ENCODE results near the gene SCP2D1. TPM values are rescaled to one million over a fixed set of nuclear protein-coding genes. Genes with fewer than 3 reads are reported as not detected.

The SCP2D1 gene
- total and polyA plus RNA-seq, 2 of the 8 experiments (the other 6 are each of a cell fraction or from before 2014, with no cell fraction given) = not detected

DNA sequence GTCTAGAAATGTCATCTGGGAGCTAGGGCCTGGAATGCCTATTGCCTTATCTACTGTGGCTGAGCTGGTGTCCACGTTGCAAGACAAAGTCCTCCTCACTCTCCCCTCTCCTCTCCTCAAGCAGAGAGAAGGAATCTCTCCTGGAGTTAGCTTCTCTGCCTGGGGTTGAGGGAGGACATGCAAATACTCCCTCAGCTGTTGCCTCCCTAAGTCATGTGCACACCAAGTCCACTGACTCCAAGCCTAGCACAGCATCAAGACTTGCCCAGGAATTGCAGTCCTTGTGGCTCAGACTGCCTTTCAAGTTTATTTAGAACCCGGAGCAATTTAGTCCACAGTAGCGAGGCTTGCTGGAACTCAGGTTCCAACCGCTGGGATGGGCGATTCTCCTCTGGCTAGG, 38.0 kb upstream of the SCP2D1 start:
- H4K5ac ChIP-seq (ENCODE audit: insufficient read length, low read depth, low read length) = no peak overlapping the region
- H2BK120ac ChIP-seq (replicated peaks; ENCODE audit: low read depth, low read length) = no peak overlapping the region
- DNase-seq (ENCODE audit: low read depth in 1 of 2, low spot score in 2 of 2) (no peak), FAIRE-seq (no peak)
- H3K9me3 ChIP-seq (ENCODE audit: insufficient read depth in 2 of 2, low read depth in 1 of 2, low read length in 1 of 2) = no peaks in the 10 kb centered on the region
- H3K36me3 ChIP-seq (ENCODE audit: control insufficient read depth in 2 of 4, insufficient read depth in 4 of 4, low read length in 3 of 4) = no peaks in the 10 kb centered on the region
- H2AK5ac ChIP-seq (ENCODE audit: low read depth, low read length) = no peak overlapping the region
- no peak overlapping the region for H3K4me3 ChIP-seq (ENCODE audit: extremely low read depth in 1 of 4, insufficient read depth in 2 of 4, low read depth in 3 of 4, low read length in 4 of 4)
- no peak overlapping the region for H3K4me2 ChIP-seq (ENCODE audit: insufficient read depth in 1 of 2, low read depth in 2 of 2, low read length in 2 of 2)
- CTCF ChIA-PET (ENCODE audit: partially characterized antibody) = interaction anchor here (0.7 to 1.1 kb wide), 2 partner anchors 10 to 807 kb away, joined by 3 to 4 read pairs; no protein-coding TSS in a partner anchor
- POLR2A ChIA-PET (ENCODE audit: partially characterized antibody) = interaction anchor here (0.6 kb wide), 1 partner anchor 252 kb away, joined by 3 read pairs; no protein-coding TSS in a partner anchor
- H3K27me3 ChIP-seq (replicated peaks in 1 of 4; ENCODE audit: control insufficient read depth in 3 of 4, extremely low read depth in 1 of 4, insufficient read depth in 3 of 4, low read length in 3 of 4) = no peaks in the 10 kb centered on the region
- no peak for TF ChIP-seq RNF2 (IDR thresholded peaks at IDR 0.05; ENCODE audit: borderline replicate concordance, low read depth, low read length, missing control alignments, poor library complexity, severe bottlenecking)
- TF ChIP-seq BCL11A (IDR thresholded peaks at IDR 0.05; ENCODE audit: low read depth in 2 of 2, low read length in 2 of 2) = no peak
- no peak for TF ChIP-seq POLR2AphosphoS5 (IDR thresholded peaks at IDR 0.05; ENCODE audit: low read depth, low read length)
- TF ChIP-seq SUZ12 (IDR thresholded peaks at IDR 0.05; ENCODE audit: low read length) = no peak
- no peak for TF ChIP-seq CBX5 (IDR thresholded peaks at IDR 0.05; ENCODE audit: low read depth, low read length)
- TF ChIP-seq, protein P1, sequence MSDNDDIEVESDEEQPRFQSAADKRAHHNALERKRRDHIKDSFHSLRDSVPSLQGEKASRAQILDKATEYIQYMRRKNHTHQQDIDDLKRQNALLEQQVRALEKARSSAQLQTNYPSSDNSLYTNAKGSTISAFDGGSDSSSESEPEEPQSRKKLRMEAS (IDR thresholded peaks at IDR 0.05) = no peak
- TF ChIP-seq NANOG (IDR thresholded peaks at IDR 0.05; ENCODE audit: insufficient read depth, low read depth, low read length, poor library complexity, severe bottlenecking) = no peak
- TF ChIP-seq GTF2F1 (IDR thresholded peaks at IDR 0.05; ENCODE audit: borderline replicate concordance, low read depth, low read length) = no peak
- TF ChIP-seq RFX5 (IDR thresholded peaks at IDR 0.05; ENCODE audit: borderline replicate concordance, low read depth, low read length) = no peak
- no peak for TF ChIP-seq JUN (IDR thresholded peaks at IDR 0.05; ENCODE audit: low read depth, low read length)
- no peak for TF ChIP-seq CHD1 (IDR thresholded peaks at IDR 0.05; ENCODE audit: low read depth, low read length)
- H2BK15ac ChIP-seq (ENCODE audit: low read length) = no peak overlapping the region
- no peak overlapping the region for H3K27ac ChIP-seq (ENCODE audit: low read depth, low read length)
- H2BK5ac ChIP-seq (ENCODE audit: low read depth, low read length) = 0 out of 2 replicates have a peak overlapping the region, but pooled peaks have one; percentile 7
- H2BK20ac ChIP-seq (ENCODE audit: low read length) = no peak overlapping the region
- H3K4ac ChIP-seq (replicated peaks; ENCODE audit: insufficient read length, low read depth, low read length) = no peak overlapping the region
- H3K23me2 ChIP-seq (ENCODE audit: low read depth, low read length) = no peaks in the 10 kb centered on the region
- no peak overlapping the region for H3K9ac ChIP-seq (replicated peaks in 1 of 4; ENCODE audit: extremely low read depth in 1 of 4, low read depth in 3 of 4, low read length in 3 of 4)
- 76% methylated on average over 5 of the region's 5 CpGs; no CpG with 5 or more reads in 1 of the 2 experiments for WGBS, 2 experiments (ENCODE audit: extremely low coverage in 1 of 2, insufficient coverage in 1 of 2, insufficient read length in 1 of 2, insufficient replicate concordance in 2 of 2, low coverage in 1 of 2, low lambda C conversion rate in 2 of 2, missing lambda C conversion rate in 1 of 2)
- H3K4me1 ChIP-seq (replicated peaks in 1 of 4; ENCODE audit: control insufficient read depth in 3 of 4, insufficient read depth in 4 of 4, low read length in 3 of 4) = no peaks in the 10 kb centered on the region
- no peaks in the 10 kb centered on the region for H3K79me1 ChIP-seq (ENCODE audit: low read depth, low read length)
- H2BK12ac ChIP-seq (ENCODE audit: low read depth, low read length) = 0 out of 2 replicates have a peak overlapping the region, but pooled peaks have one; percentile 35
- no peak overlapping the region for H3K18ac ChIP-seq (ENCODE audit: extremely low read depth, low read length)
- no peaks in the 10 kb centered on the region for H3K79me2 ChIP-seq (ENCODE audit: control insufficient read depth in 1 of 2, insufficient read depth in 2 of 2, low read length in 2 of 2)
- H3K56ac ChIP-seq (replicated peaks; ENCODE audit: insufficient read length, low read depth, low read length) = no peak overlapping the region
- H3K23ac ChIP-seq (ENCODE audit: insufficient read length) = no peak overlapping the region
- no peak overlapping the region for H3K14ac ChIP-seq (ENCODE audit: insufficient read length)
- H4K8ac ChIP-seq (ENCODE audit: extremely low read depth, insufficient read depth, low read length) = no peak overlapping the region
- H4K20me1 ChIP-seq (replicated peaks in 1 of 2; ENCODE audit: control insufficient read depth in 1 of 2, insufficient read depth in 2 of 2, low read length in 2 of 2) = no peaks in the 10 kb centered on the region
- H2AFZ ChIP-seq (ENCODE audit: low read length) = no peak overlapping the region
- H4K91ac ChIP-seq (replicated peaks; ENCODE audit: insufficient read length, low read length) = no peak overlapping the region
